ENCODE data around the gene CCDC106. TPM values are rescaled to one million over a fixed set of nuclear protein-coding genes. Genes with fewer than 3 reads are reported as not detected.

CCDC106 gene
- total RNA-seq, 2 experiments from 2014 or later = 1.7 to 1.8 TPM

DNA sequence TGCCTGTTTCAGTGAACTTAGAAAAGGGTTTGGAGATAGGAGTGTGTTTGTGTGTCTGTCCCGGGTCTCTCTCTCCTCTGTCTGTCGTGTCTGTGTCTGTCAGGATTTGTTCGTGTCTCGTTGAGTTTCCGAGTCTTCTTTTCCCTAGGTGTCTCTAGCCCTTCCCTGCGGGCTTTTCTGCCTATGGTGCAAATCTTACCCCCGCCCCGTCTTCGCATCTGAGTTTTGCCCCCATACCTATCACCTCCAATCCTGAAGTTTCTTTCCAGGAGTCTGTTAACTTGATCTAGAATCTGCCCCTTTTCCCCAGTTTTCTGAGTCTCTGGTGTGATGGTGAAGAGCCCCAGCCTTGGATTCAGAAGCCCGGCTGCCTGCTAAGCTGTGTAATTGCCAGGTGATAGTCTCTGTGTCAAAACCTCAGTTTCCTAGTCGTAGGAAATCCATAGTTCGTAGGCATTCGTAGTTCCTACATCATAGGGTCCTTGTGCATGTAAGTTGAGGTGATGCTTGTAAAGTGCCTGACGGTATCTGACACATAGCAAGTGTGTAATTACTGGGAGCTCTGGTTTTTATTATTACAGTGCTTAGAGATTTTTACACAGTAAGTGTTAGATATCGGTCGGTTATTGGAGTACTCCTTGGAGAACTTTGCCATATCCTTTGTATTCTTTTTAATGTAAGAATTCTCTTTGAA is 27.8 kb downstream of the CCDC106 start:
- intact Hi-C loops (cut with DNase I, micrococcal nuclease) = loop anchor here (1.0 to 10.0 kb wide), 3 partner anchors 21 to 639 kb away; partner anchors contain the start of genes U2AF2 (in 2 of the 2) and ZSCAN5A (in 1 of the 2)
- peaks cover 46% of the 10 kb centered on the region for H3K4me1 Mint-ChIP-seq (ENCODE audit: low read depth)
- H3K27ac Mint-ChIP-seq = peak overlapping the region; percentile 90
- peak overlapping the region; percentile 95 for H3K4me3 Mint-ChIP-seq
- H3K4me1 ChIP-seq (ENCODE audit: insufficient read depth, low read length) = peaks cover 59% of the 10 kb centered on the region
- H3K27me3 Mint-ChIP-seq = no peaks in the 10 kb centered on the region
- H3K36me3 ChIP-seq (ENCODE audit: insufficient read depth, low read length) = peaks cover 52% of the 10 kb centered on the region
- no peak for DNase-seq
- no peaks in the 10 kb centered on the region for H3K9me3 Mint-ChIP-seq
- H3K27ac ChIP-seq (ENCODE audit: low read depth in 1 of 2, low read length in 2 of 2) = peak overlapping the region; percentile 62 to 73
- no peaks in the 10 kb centered on the region for H3K9me3 ChIP-seq (ENCODE audit: control insufficient read depth in 1 of 2, insufficient read depth in 1 of 2, low read length in 2 of 2)
- peak overlapping the region; percentile 73 for H3K4me3 ChIP-seq (ENCODE audit: low read length)
- no peak for ATAC-seq (ENCODE audit: poor library complexity)
- POLR2A ChIA-PET = interaction anchor here (0.7 kb wide), 1 partner anchor 199 kb away, joined by 3 read pairs; no protein-coding TSS in a partner anchor
- H3K27me3 ChIP-seq (ENCODE audit: control insufficient read depth in 1 of 2, insufficient read depth in 2 of 2, low read length in 2 of 2) = no peaks in the 10 kb centered on the region
- CTCF ChIA-PET = interaction anchor here (0.9 kb wide), 1 partner anchor 28 kb away, joined by 5 read pairs; no protein-coding TSS in a partner anchor
- no peak for TF ChIP-seq CTCF (IDR thresholded peaks at IDR 0.05)
- H3K36me3 Mint-ChIP-seq (ENCODE audit: low read depth) = peaks cover 79% of the 10 kb centered on the region

- DNase-seq = no peak
- Histone ChIP-seq H3K4me1 (ENCODE audit: insufficient read depth, low read length) (peaks cover 63% of the 10 kb centered on the region), H3K36me3 (ENCODE audit: insufficient read depth, low read length) (peaks cover 54% of the 10 kb centered on the region), H3K27me3 (ENCODE audit: control insufficient read depth in 1 of 2, insufficient read depth in 2 of 2, low read length in 2 of 2) (no peaks in the 10 kb centered on the region), H3K4me3 (ENCODE audit: low read length) (no peak overlapping the region), H3K27ac (ENCODE audit: low read depth in 1 of 2, low read length in 2 of 2) (no peak overlapping the region), H3K9me3 (ENCODE audit: control insufficient read depth in 1 of 2, insufficient read depth in 1 of 2, low read length in 2 of 2) (no peaks in the 10 kb centered on the region)
- intact Hi-C loops (cut with DNase I, micrococcal nuclease) = loop anchor here in 1 of 2 experiments (10.0 kb wide), 1 partner anchor 638 kb away; the partner anchor contains the start of gene ZSCAN5A
- ChIA-PET POLR2A (interaction anchor here (0.7 kb wide), 1 partner anchor 200 kb away, joined by 3 read pairs; no protein-coding TSS in a partner anchor), CTCF (interaction anchor here (0.9 kb wide), 1 partner anchor 27 kb away, joined by 5 read pairs; no protein-coding TSS in a partner anchor)
- peak overlapping the region; percentile 90 for H3K27ac Mint-ChIP-seq
- peaks cover 40% of the 10 kb centered on the region for H3K4me1 Mint-ChIP-seq (ENCODE audit: low read depth)
- no peak for ATAC-seq (ENCODE audit: poor library complexity)
- no peaks in the 10 kb centered on the region for H3K9me3 Mint-ChIP-seq
- no peaks in the 10 kb centered on the region for H3K27me3 Mint-ChIP-seq
- peaks cover 79% of the 10 kb centered on the region for H3K36me3 Mint-ChIP-seq (ENCODE audit: low read depth)
- no peak for TF ChIP-seq CTCF (IDR thresholded peaks at IDR 0.05)
- H3K4me3 Mint-ChIP-seq = peak overlapping the region; percentile 95
Measured at GRCh38 chr19:55676383-55676782, 28.4 kb downstream of the CCDC106 start.

DNA sequence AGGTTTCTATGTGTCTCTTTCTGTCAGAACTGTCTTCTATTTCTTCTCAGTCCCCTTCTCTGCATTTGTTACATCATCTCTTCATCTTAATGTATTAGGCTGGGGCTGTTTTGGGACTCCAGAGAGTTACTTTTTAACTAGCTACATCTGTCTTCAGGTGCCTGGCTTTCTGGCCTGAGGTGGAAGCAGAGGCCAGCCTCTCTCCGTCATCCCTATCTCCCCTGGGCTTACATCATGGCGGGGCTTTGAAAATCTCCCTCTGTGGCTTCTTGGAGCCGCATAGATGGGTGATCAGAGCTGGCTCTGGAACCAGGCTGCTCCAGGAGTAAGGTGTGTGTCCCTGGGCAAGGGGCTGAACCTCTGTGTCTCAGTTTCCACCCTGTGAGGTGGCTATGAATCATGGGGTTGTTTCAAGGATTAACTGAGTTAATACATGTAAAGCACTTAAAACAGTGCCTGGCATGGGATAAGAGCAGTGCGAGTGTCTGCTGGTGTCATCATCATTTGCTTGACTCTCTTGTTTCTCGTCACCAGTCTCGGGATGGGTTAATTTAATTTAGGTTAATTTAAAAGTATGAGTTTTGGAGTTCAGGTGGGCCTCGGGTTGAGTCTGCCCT is 29.0 kb downstream of the CCDC106 start:
- DNase-seq (no peak), ATAC-seq (ENCODE audit: poor library complexity) (no peak)
- Mint-ChIP-seq H3K4me1 (ENCODE audit: low read depth) (peaks cover 38% of the 10 kb centered on the region), H3K4me3 (peak overlapping the region; percentile 95), H3K27me3 (no peaks in the 10 kb centered on the region), H3K36me3 (ENCODE audit: low read depth) (peaks cover 79% of the 10 kb centered on the region), H3K27ac (peak overlapping the region; percentile 90), H3K9me3 (no peaks in the 10 kb centered on the region)
- intact Hi-C loops (cut with DNase I, micrococcal nuclease) = loop anchor here in 1 of 2 experiments (10.0 kb wide), 1 partner anchor 638 kb away; the partner anchor contains the start of gene ZSCAN5A
- Histone ChIP-seq H3K27me3 (ENCODE audit: control insufficient read depth in 1 of 2, insufficient read depth in 2 of 2, low read length in 2 of 2) (no peaks in the 10 kb centered on the region), H3K9me3 (ENCODE audit: control insufficient read depth in 1 of 2, insufficient read depth in 1 of 2, low read length in 2 of 2) (no peaks in the 10 kb centered on the region), H3K4me3 (ENCODE audit: low read length) (no peak overlapping the region), H3K36me3 (ENCODE audit: insufficient read depth, low read length) (peaks cover 57% of the 10 kb centered on the region), H3K27ac (ENCODE audit: low read depth in 1 of 2, low read length in 2 of 2) (no peak overlapping the region), H3K4me1 (ENCODE audit: insufficient read depth, low read length) (peaks cover 63% of the 10 kb centered on the region)
- ChIA-PET CTCF (no interaction called here), POLR2A (no interaction called here)
- no peak for TF ChIP-seq CTCF (IDR thresholded peaks at IDR 0.05)
